HG03066 (cell line): ENCODE data around the gene PIGT.

ENCODE experiments used
- ATAC-seq: cut with Tn5 transposase; IDR thresholded peaks from one replicate; pipeline ENCODE4 v1.9.1; 2021; ENCODE audit warnings: low read depth; ENCODE audit not compliant: unreplicated experiment

Gene PIGT

DNA sequence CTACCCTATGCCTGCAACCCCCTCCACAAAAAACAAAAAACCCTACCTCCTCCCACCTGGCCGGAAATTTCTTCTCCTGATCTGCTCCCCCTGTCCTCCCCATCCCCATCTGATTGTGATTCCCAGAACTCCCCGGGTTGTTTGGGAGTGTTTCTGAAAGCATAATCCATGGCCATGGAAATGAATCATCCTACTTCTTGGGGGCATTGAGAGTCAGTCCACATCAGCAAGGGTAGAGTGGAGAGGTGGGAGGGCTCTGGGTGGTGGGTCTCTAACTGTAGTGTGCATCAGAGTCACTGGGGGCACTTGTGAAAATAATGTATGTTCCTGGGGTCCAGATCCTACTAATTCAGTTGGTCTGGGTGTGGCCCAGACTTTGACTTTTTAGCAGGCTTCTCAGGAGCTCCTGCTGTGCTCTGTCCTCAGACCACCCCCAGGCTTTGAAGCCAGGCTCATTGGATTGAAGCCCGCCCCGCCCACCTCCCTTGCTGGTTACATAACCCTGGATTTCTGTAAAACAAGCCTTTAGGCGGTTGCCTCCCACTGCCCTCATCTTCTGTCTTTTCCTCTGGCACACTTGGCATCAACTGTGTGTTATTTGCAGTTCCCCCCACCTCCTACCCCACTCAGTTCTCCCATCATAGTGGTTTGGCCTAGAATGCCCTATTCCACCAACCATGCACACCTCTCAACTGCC is 10.5 kb downstream of the PIGT start:
- ATAC-seq: no peak

DNA sequence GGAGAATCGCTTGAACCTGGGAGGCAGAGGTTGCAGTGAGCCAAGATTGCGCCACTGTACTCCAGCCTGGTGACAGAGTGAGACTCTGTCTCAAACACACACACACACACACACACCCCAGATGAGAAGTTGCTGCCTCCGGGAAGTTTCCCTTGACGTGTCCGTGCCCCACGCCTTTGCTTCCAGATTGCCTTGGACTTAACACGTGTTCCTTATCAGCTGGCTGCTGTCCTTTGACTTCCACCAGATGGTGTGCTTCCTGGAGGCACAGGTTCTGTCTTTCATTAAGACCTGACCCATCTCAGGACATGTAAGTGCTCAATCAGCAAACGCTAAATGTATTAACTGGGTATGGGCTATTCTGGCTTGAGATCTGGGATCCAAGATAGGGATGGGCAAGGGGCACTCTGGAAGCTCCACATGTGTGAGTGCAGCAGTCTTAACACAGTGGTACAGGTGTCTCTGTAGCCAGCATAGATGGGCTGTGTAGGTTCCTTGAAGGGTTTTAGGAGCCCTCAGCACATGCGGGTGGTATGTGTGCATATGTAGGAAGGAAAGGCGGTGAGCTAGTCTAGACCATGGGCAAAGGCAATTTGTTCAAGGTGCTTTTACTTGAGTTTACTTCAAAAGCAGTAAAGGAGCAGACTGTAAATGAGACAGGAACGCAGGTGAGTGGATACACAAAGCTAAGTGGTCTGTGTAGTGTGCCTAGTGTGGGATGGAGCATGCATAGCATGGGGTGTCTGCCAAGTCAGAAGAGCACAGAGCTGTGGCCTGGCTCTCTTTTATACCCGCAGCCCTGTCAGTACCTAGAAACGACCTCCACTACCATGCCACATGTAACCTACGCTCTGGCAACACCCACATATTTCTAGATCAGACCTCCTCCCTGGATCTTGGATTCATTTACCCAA is 11.6 kb downstream of the PIGT start:
- ATAC-seq: no peak

DNA sequence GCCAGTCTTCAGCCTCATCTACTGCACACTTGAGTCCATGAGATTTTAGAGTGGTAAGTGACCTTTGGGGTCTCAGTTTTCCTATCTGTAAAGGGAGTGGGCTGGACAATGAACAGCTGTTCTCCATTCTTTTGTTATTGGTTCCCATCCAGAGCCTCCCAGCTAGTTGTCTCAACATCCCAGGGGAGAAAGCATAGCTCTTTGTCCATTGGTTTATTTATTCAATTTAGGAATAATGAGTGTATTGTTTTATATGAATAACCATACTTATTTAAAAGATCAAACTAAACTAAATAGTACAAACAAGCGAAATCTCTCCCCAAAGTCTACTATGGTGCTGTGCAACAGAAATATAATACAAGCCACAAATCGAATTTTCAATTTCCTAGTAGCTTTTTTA is 13.7 kb downstream of the PIGT start:
- no peak for ATAC-seq

DNA sequence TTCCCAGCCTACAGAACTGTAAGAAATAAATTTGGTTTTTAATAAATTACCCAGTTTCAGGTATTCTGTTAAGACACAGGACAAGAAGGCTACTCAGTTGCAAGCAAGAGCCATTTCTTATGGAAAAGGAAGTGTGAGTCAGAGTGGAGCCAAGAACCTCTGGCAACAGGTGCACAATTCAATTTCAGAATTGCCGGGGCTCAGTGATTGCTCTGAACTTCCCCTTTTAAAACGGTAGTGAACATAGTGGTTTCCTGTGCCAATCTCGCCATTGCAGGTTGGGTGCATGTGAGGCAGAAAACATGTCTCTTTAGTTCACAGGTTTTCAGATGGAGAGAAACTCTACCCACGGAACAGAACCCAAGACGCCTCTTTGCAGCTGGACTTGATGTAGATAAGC is 16.4 kb downstream of the PIGT start:
- no peak for ATAC-seq

DNA sequence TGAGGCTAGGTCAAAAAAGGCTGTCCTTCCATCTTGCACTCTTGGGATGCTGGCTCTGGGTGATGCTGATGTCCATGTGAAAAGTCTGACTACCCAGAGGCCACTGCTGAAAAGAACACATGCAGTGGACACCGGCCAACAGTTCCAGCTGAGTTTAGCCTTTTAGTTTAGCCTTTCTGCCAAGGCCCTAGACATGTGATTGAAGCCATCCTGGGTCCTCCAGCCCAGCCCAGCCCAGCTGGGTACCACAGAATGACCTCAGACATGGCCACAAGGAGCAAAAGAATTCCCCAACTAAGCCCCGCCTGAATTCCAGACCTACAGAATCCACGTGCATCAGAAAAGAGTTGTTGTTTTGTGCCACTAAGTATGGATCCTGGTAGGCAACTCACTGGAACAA is 17.4 kb downstream of the PIGT start:
- no peak for ATAC-seq

DNA sequence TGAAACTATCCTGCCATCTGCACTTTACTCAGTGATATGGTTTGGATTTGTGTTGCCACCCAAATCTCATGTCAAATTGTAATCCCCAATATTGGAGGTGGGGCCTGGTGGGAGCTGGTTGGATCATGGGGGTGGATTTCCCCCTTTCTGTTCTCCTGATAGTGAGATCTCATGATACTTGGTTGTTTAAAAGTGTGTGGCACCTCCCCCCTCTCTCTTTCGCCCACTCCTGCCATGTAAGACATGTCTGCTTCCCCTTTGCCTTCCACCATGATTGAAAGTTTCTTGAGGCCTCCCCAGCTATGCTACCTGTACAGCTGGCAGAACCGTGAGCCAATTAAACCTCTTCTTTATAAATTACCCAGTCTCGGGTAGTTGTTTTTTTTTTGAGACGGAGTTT is 18.0 kb downstream of the PIGT start:
- no peak for ATAC-seq

DNA sequence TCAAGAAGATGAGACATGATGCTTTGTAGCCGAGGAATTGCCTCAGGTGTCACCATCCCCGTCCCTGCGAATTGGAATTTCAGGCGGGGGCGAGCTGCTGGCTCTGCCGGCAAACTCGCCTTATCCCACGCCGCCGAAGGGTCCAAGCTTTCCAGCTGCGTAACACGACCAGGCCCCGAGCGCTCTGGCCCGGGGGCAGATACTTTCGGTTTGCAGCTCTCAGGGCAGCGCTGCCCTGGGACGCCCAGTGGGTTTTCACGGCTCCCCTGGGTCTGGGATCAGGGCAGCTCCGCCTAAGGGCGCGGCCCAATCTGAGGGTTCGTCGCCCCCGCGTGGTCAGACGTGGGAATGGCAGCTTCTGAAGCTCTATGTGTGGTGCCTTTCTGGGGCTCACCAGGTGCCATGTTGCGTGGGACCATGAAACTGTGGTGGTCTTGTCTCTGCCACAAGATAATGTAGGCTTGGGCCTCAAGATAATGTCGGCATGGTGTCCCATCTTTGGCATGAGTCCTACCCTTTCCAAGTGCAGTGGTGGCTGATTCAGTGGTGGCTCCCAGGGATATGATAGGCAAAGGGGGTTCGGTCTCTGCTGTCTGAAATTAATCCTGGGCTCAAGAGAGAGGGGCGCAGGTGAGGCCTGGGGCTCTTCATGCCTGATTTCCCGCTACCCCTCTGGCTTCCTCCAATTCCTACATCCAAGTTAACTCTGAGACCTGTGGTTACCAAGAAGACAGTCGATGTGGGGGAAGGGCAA is 21.0 kb downstream of the PIGT start:
- ATAC-seq: no peak

DNA sequence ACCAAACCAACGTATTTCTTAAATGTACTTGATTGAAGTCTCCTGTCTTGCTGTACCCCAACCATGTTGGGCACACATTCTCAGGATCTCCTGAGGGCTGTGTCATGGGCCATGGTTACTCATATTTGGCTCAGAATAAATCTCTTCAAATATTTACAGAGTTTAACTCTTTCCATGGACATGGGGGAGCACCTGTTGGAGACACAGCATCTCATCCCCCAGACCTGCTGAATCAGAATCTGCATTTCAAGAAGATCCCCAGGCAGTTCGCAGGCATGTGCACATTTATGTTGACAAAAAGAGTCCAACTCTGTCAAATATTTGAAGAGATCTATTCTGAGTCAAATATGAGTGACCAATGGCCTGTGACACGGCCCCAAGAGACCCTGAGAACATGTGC is 24.5 kb downstream of the PIGT start:
- ATAC-seq: no peak

DNA sequence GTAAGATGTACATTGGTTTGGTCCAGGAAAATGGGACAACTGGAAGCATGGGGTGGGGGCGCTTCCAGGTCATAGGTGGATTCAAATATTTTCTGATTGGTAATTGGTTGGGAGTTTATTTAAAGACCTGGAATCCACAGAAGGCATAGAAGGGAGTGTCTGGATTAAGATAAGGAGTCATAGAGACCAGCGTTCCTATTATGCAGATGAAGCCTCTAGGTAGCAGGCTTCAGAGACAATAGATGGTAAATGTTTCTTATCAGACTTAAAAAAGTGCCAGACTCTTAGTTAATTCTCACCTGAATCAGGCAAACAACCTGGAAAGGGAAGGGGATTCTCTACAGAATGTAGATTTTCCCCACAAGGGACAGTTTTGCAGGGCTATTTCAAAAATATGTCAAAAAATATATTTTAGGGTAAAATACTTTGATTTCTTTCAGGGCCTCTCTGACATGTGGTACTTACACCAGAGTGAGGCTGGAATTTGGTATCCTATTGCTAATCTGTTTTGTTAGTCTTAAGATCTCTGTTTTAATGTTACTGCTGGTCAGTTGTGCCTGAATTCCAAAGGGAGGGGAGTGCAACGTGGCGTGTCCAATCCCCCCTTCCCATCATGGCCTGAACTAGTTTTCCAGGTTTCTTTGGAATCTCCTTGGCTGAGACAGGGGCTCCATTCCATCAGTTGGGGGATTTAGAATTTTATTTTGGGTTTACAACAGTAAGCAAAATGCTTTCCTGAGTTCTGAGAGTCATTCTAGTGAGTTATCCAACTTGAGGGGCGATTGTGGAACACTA is 25.1 kb downstream of the PIGT start:
- no peak for ATAC-seq

DNA sequence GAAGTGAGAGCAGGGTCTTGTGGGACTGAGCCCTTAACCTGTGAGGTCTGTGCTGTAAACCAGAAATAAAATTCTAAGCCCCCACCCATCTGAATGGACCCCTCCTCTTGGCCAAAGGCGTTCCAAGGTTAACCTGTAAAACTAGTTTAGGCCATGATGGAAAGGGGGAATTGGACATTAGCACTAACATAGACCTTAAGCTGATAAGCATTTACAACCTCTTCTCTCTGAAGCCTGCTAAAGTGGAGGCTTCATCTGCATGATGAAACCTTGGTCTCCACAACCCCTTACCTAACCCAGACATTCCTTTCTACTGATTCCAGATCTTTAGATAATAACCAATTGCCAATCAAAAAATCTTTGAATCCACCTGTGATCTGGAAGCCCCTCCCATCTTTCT is 25.8 kb downstream of the PIGT start:
- ATAC-seq: no peak

DNA sequence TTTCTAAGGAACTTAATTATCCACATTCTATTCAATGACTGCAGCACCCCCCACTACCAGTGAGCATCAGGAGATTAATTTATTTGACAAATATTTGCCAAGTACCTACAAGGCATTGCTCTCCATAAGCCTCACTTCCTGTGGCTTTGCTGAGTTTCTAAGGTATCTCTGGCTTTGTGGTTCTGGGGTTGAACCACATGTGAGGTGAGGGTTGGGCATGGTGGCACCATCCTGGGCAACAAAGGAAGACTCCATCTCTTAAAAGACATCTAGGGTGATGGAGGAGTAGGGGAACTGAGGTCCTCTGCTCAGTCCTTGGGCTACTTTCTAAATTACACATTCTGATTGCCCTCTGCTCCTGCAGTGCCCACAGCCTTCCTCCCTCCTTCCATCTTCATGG is 28.1 kb downstream of the PIGT start:
- ATAC-seq: no peak

DNA sequence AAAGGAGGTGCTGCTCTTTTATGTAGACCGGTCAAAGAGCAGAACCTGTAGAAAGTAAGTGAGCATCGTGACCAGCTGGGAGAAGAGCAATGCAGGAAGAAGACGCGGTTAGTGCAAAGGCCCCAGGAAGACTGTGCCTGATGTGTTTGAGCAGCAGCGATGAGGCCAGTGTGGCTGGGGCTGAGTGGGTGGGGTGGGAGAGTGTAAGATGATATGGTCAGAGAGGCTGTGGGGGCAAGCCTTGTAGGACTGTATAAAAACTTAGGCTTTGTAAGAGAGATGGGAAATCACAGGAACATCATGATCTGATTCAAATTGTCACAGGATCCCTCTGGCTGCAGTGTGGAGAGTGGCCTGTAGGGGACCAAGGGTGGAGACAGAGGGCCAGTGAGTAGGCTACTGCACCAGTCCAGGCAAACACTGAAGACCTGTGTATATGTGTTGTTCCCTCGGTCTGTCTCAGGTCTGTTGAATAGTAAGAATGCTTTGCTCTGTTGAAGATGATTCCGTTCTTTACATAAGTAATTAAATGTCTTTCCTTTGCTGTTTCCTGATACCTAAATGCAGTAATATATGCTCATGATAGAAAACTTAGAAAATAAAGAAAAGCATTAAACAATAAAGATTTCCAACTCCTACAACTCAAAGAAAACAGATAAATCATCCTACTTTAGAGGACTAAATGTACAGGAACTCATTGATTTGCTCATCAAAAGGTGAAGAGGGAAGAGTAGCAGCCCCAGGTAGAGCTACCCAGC is 30.0 kb downstream of the PIGT start:
- ATAC-seq: peak; percentile 60

DNA sequence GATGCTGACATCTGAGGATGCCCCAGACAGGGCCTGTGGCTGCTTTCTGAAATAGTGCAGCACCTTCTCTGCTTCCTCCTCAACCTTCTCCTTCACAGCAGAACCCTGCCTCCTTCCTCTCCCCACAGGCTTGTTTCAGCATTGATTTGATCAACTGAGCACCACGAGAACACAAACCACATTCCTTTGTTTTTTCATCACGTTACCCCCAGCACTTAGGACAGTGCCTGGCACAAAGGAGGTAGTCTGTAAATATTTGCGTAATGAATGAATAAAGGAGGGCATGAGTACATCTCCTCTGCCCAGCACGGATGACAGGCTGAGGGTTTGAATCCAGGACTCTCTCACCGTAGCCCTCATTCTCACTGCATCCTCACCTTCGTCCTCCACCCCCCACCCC is 32.3 kb downstream of the PIGT start:
- ATAC-seq: no peak

DNA sequence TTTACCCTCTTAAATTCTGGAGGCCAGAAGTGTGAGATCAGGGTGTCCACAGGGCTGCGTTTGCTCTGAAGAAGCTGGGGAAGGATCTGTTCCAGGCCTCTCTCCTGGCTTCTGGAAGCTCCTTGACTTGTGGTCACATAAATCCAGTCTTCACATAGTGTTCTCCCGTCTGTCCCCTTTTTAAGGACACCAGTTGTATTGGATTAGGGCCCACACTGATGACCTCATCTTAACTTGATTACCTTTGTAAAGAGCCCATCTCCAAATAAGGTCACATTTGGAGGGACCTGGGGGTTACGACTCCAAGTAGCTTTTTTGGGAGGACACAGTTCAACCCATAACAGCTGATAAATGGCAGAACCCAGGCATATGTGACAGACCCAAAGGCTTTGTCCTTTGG is 33.6 kb downstream of the PIGT start:
- no peak for ATAC-seq

DNA sequence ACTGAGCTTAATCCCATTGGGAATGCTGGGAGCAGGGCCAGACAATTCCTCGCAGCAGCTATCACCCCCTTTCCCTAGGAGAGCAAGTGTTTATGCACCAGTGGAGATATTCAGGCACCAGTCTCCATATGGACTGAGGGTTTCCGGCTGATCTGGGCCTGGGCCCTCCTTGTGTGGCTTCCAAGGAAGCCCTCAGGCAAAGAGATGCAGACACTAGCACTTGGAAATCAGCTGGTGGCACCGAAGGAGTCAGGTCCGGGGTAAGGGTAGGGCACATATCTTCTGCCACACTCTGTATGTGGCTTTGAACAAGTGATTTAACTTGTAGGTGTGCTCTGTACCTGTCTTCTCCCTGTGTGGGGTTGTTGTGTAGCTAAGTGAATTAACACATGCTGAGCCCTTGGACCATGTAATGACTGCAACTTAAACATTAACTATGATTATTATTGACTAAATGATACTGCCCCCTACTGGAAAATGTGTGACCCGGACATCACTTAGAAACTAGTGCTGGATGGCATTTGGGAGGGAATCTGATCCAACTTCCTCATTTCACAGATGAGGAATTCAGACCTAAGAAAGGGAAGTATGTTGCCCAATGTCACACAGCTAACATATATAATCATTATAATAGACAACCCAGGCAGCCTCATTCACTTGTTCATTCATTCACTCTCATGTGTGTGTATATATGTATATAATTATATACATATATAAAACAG is 34.3 kb downstream of the PIGT start:
- no peak for ATAC-seq

DNA sequence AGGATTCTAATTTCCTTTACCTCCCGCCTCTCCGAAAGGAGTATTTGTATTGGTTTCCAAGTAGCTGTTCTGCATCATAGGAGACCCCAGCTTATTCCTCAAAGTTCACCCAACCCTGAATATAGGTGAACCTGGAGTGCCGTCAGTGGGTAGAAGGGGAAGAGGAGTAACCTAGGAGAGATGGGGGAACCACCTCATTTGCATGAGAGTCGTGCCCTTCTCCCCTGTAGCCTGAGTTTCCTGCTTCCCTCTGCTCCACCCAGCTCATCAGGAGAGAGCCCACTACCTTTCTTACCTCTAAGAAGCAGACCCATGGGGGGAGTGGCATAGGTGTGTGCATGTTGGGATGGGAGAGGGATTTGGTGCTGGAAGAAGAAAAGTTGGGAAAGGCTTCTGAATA is 36.3 kb downstream of the PIGT start:
- no peak for ATAC-seq

DNA sequence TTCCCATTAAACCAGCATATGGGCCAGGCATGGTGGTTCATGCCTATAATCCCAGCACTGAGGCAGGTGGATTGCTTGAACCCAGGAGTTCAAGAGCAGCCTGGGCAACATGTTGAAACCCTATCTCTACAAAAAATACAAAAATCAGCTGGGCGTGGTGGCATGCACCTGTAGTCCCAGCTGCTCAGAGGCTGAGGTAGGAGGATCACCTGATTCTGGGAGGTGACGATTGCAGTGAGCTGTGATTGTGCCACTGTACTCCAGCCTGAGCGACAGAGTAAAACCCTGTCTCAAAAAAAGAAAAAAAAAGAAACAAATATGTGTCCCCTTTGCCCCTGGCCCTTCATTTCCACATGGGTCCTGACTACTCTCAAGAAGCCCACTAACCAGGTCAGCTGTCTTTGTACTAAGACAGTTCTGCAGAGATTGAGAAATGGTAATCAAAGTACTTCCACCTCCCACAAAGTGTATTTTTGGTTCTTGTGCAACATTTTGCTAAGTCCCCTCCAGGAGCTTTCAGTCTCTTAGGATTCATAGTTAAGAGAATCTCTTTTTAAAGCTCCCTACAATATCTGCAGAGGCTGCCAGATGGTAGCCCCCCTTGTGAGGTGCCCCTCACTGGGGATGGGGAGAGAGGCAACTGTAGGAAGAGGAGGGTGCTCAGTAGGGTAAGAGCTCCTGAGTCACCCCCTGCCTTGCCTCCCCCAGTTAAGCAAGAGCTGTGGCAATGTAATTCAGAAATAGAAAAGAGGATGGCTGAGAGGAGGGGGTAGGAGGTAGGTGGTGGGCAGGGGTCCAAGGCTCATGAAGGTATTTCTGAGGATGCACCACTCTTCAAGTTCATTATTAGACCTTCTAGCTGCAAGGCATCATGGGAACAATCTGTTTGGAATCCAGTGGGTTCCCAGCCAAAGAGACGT is 37.1 kb downstream of the PIGT start:
- no peak for ATAC-seq

DNA sequence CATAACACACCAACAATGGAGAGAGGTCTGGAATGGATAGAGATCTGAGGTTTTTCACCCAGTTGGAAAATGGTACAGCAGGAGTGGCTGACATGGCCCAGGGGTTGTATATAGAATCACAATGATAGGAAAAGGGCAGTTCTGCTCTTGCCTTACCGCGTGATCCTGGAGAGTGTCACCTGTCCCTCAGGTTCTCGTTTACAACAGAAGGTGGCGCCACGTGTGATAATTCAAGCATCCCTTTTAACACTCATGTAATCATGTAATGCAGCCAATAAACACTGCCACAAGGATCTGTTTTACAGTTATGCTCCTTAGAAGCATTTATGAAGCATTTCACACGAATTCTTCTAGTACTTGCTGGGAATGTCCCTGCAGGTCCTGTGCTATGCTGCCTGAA is 40.7 kb downstream of the PIGT start:
- no peak for ATAC-seq
